Neural cell (in vitro differentiated cells): ENCODE data around the gene TMEM273.

Experiments used
- EP300 ChIP-seq: fragments of 450-650 bp; conservative IDR thresholded peaks from 2 replicates; pipeline ENCODE4 v1.6.1; 2014; ENCODE audit warnings: antibody characterized with exemption, mild to moderate bottlenecking, moderate library complexity; ENCODE audit not compliant: poor library complexity, severe bottlenecking
- TF ChIP-seq, protein P1 (sequence below): fragments of 450-650 bp; IDR thresholded peaks from 2 replicates; pipeline ENCODE4 v1.5.1; 2014; ENCODE audit warnings: antibody characterized with exemption, mild to moderate bottlenecking, moderate library complexity; ENCODE audit not compliant: poor library complexity, severe bottlenecking

DNA sequence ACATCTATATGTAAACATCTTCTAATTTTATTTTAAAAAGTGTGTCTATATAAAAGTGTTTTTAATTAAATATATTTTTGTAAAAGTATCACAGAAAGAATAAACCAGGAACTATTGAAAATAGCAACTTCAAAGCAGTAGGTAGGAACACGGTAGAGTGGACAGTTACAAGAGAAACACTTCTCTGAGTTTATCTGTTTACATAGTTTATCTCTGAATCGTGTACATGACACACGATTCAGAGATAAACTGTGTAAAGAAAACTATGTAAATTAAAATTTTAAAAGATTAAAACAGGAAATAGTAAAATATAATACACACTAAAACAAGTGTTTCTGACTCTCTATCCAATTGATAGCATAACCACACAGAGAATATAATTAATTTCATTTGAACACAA is 29.3 kb downstream of the TMEM273 start:
- TF ChIP-seq, protein P1, sequence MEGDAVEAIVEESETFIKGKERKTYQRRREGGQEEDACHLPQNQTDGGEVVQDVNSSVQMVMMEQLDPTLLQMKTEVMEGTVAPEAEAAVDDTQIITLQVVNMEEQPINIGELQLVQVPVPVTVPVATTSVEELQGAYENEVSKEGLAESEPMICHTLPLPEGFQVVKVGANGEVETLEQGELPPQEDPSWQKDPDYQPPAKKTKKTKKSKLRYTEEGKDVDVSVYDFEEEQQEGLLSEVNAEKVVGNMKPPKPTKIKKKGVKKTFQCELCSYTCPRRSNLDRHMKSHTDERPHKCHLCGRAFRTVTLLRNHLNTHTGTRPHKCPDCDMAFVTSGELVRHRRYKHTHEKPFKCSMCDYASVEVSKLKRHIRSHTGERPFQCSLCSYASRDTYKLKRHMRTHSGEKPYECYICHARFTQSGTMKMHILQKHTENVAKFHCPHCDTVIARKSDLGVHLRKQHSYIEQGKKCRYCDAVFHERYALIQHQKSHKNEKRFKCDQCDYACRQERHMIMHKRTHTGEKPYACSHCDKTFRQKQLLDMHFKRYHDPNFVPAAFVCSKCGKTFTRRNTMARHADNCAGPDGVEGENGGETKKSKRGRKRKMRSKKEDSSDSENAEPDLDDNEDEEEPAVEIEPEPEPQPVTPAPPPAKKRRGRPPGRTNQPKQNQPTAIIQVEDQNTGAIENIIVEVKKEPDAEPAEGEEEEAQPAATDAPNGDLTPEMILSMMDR: no peak
- TF ChIP-seq EP300: no peak
